HepG2 (cell line): ENCODE measurements around the gene STAB2. TPM values are rescaled to one million over a fixed set of nuclear protein-coding genes. Genes with fewer than 3 reads are reported as not detected.

Source experiments
- ATAC-seq: fragments of 200-7000 bp; cut with Tn5 transposase; 3 replicates; pipeline ENCODE4 v1.9.1; 2020; ENCODE audit warnings: mild to moderate bottlenecking, moderate library complexity
- BruUV-seq: library from RNA; stranded (reverse); fragments of 400-500 nt; replicated peaks from 2 replicates; lab custom pipeline; 2021; lab: Mats Ljungman, UMichigan
- CTCF ChIA-PET: fragments of 300-600 bp; formaldehyde crosslinking; extraction: SDS; loops from one replicate; lab custom pipeline; 2021; ENCODE audit warnings: low total read pairs, inconsistent platforms, low intra/inter-chr PET ratio; lab: Yijun Ruan, JAX
- POLR2A ChIA-PET: fragments of 350-600 bp; sonication (Branson Sonifier 250); formaldehyde crosslinking; loops from one replicate; lab custom pipeline; 2020; ENCODE audit warnings: antibody characterized with exemption, inconsistent platforms; lab: Yijun Ruan, JAX
- DNase-seq: peaks from one replicate; pipeline ENCODE4 v3.0.0-alpha.2; 2015; ENCODE audit warnings: low spot score
- FAIRE-seq: peaks from 3 replicates; lab custom pipeline; 2011; peaks lifted over from hg19 to GRCh38; lab: Jason Lieb, UNC
- H2AFZ ChIP-seq: one replicate; pipeline ENCODE4 v1.6.1; 2011; ENCODE audit warnings: low read length, inconsistent platforms
- H3K27ac ChIP-seq: fragments of 300-600 bp; 3 replicates; pipeline ENCODE4 v1.8.0; 2011; ENCODE audit warnings: mixed run types, mild to moderate bottlenecking, mixed read lengths, low read length, inconsistent platforms; ENCODE audit not compliant: insufficient read depth; ENCODE audit errors: extremely low read length
- H3K27me3 ChIP-seq, 2 experiments: fragments of 200-600 bp in 1 of 2; 2 replicates in 1 of 2; 3 replicates in 1 of 2; pipeline versions ENCODE4 v1.6.0 to v1.8.0; 2011; ENCODE audit warnings: low read length in 2 of 2, mild to moderate bottlenecking in 2 of 2, moderate library complexity in 2 of 2, inconsistent platforms in 1 of 2; ENCODE audit not compliant: insufficient read depth in 2 of 2, control insufficient read depth in 1 of 2
- H3K36me3 ChIP-seq, 2 experiments: fragments of 200-600 bp in 1 of 2; replicated peaks in 1 of 2; 2 replicates in 1 of 2; 3 replicates in 1 of 2; pipeline versions ENCODE4 v1.5.1 to v1.8.0; 2011; ENCODE audit warnings: low read length in 2 of 2, inconsistent platforms in 1 of 2; ENCODE audit not compliant: insufficient read depth in 2 of 2, control insufficient read depth in 1 of 2
- H3K4me1 ChIP-seq: 2 replicates; pipeline ENCODE4 v1.5.1; 2012; ENCODE audit warnings: low read length, inconsistent platforms; ENCODE audit not compliant: insufficient read depth
- H3K4me2 ChIP-seq: 2 replicates; pipeline ENCODE4 v1.6.0; 2011; ENCODE audit warnings: low read depth, low read length, inconsistent platforms
- H3K4me3 ChIP-seq, 3 experiments: fragments of 200-600 bp in 1 of 3; sonication (generic), shearing (Covaris generic) in 1 of 3; replicated peaks in 1 of 3; 2 replicates each; pipeline ENCODE4 v1.5.1; 2011 to 2016; ENCODE audit warnings: low read length in 3 of 3, inconsistent platforms in 2 of 3, low read depth in 2 of 3, mild to moderate bottlenecking in 2 of 3, control low read depth in 1 of 3, mixed read lengths in 1 of 3; ENCODE audit not compliant: insufficient read depth in 1 of 3
- H3K79me2 ChIP-seq: one replicate; pipeline ENCODE4 v1.6.1; 2011; ENCODE audit warnings: low read length, inconsistent platforms; ENCODE audit not compliant: insufficient read depth
- H3K9ac ChIP-seq: 2 replicates; pipeline ENCODE4 v1.6.0; 2011; ENCODE audit warnings: mild to moderate bottlenecking, low read depth, low read length, inconsistent platforms; ENCODE audit not compliant: insufficient read depth
- H3K9me3 ChIP-seq: 2 replicates; pipeline ENCODE4 v1.5.1; 2012; ENCODE audit warnings: mild to moderate bottlenecking, low read length
- H4K20me1 ChIP-seq: 2 replicates; pipeline ENCODE4 v1.6.0; 2011; ENCODE audit warnings: inconsistent platforms, mild to moderate bottlenecking, low read length, moderate library complexity; ENCODE audit not compliant: insufficient read depth
- AHDC1 ChIP-seq: sonication (generic); formaldehyde crosslinking; IDR thresholded peaks from 2 replicates; pipeline ENCODE4 v1.5.1; 2020; ENCODE audit warnings: mild to moderate bottlenecking, missing genetic modification reagents, borderline replicate concordance
- ARID2 ChIP-seq: sonication (generic); formaldehyde crosslinking; IDR thresholded peaks from 2 replicates; pipeline ENCODE4 v1.8.1; 2022; ENCODE audit warnings: mild to moderate bottlenecking, missing genetic modification reagents, borderline replicate concordance
- DMAP1 ChIP-seq: IDR thresholded peaks from 2 replicates; pipeline ENCODE4 v1.6.1; 2016
- GMEB1 ChIP-seq: sonication (generic); formaldehyde crosslinking; IDR thresholded peaks from 2 replicates; pipeline ENCODE4 v1.5.1; 2020; ENCODE audit warnings: missing genetic modification reagents, mild to moderate bottlenecking, borderline replicate concordance
- GTF3A ChIP-seq: sonication (generic); formaldehyde crosslinking; conservative IDR thresholded peaks from 2 replicates; pipeline ENCODE4 v1.4.0; 2020; ENCODE audit warnings: mild to moderate bottlenecking, missing genetic modification reagents
- PBX3 ChIP-seq: sonication (generic); formaldehyde crosslinking; IDR thresholded peaks from 2 replicates; pipeline ENCODE4 v1.8.1; 2023; ENCODE audit warnings: missing genetic modification reagents, inconsistent platforms, borderline replicate concordance
- ZNF7 ChIP-seq: IDR thresholded peaks from 2 replicates; pipeline ENCODE4 v1.6.1; 2016; ENCODE audit warnings: missing biosample characterization, missing genetic modification reagents
- ZSCAN5A ChIP-seq: sonication (generic); formaldehyde crosslinking; IDR thresholded peaks from 2 replicates; pipeline ENCODE4 v1.8.0; 2022; ENCODE audit warnings: mild to moderate bottlenecking, missing genetic modification reagents, borderline replicate concordance
- WGBS: methylation state at CpG from one replicate; pipeline ENCODE4 v1.1.6; 2017; ENCODE audit warnings: low lambda C conversion rate; 5-methylcytosine and 5-hydroxymethylcytosine counted together
- in situ Hi-C: cut with HindIII; loops from 2 replicates; pipeline ENCODE4 v1.10.0; 2017; ENCODE audit warnings: low pct_unique_long_range_greater_than_20kb; ENCODE audit not compliant: extremely low pct_ligation_motif_present
- intact Hi-C: fragments of 100-400 bp; cut with micrococcal nuclease; formaldehyde crosslinking; loops from one replicate; pipeline ENCODE4 v1.10.0; 2022; ENCODE audit not compliant: unreplicated experiment
- polyA plus RNA-seq, 8 experiments: library from polyadenylated mRNA; depleted of rRNA in 3 of 8; stranded (reverse) in 7 of 8; unstranded in 1 of 8; fragments of >200 nt; fragmentation: Illumina TruSeq in 4 of 8; extraction: Trizol in 4 of 8; gene quantifications; 2 replicates each; pipeline versions ENCODE4 v1.2.1 to v1.2.3, GENCODE V29; 2011 to 2016; ENCODE audit warnings: low read depth in 4 of 8, missing spikeins in 1 of 8, mixed read lengths in 1 of 8; ENCODE audit not compliant: insufficient read depth in 1 of 8
- total RNA-seq, 5 experiments: library from RNA; depleted of rRNA; stranded (reverse); fragments of >200 nt; fragmentation: Illumina TruSeq; extraction: Trizol; gene quantifications; 2 replicates each; pipeline ENCODE4 v1.2.3, GENCODE V29; 2016; ENCODE audit warnings: low read depth in 1 of 5

STAB2 gene
- total and polyA plus RNA-seq, 2 of the 13 experiments (the other 11 are each of a cell fraction or from before 2014, with no cell fraction given) = not detected

- ATAC-seq (no peak), FAIRE-seq (no peak), DNase-seq (no peak)
- Histone ChIP-seq H3K4me1 (no peaks in the 10 kb centered on the region), H3K36me3 (no peaks in the 10 kb centered on the region), H4K20me1 (no peaks in the 10 kb centered on the region), H3K4me2 (no peak overlapping the region), H2AFZ (no peak overlapping the region), H3K27me3 (no peaks in the 10 kb centered on the region; a peak in 1 of 5 replicates), H3K27ac (no peak overlapping the region), H3K4me3 (no peak overlapping the region), H3K9me3 (no peaks in the 10 kb centered on the region), H3K9ac (no peak overlapping the region), H3K79me2 (no peaks in the 10 kb centered on the region)
- TF ChIP-seq GTF3A (CRISPR knock-in tag) = no peak
- TF ChIP-seq DMAP1 (CRISPR knock-in tag) = no peak
- no peak for TF ChIP-seq GMEB1 (CRISPR knock-in tag)
- no peak for TF ChIP-seq ZSCAN5A (CRISPR knock-in tag)
- intact Hi-C loops (no loop called here), in situ Hi-C loops (no loop called here)
- CTCF ChIA-PET = no interaction called here
- POLR2A ChIA-PET = no interaction called here
- 0% methylated on average over 2 of the region's 2 CpGs for WGBS
- BruUV-seq = no TSS peak
Measured at GRCh38 chr12:103578926-103579325, 8.1 kb upstream of the STAB2 start.

- Histone ChIP-seq H3K27me3 (peaks cover 0 to 4% of the 10 kb centered on the region in 2 experiments; a peak in 1 of 5 replicates), H3K27ac (no peak overlapping the region), H3K4me3 (no peak overlapping the region), H3K79me2 (no peaks in the 10 kb centered on the region), H3K9ac (no peak overlapping the region), H2AFZ (no peak overlapping the region), H3K9me3 (no peaks in the 10 kb centered on the region), H4K20me1 (no peaks in the 10 kb centered on the region), H3K36me3 (no peaks in the 10 kb centered on the region), H3K4me1 (no peaks in the 10 kb centered on the region), H3K4me2 (no peak overlapping the region)
- DNase-seq (no peak), FAIRE-seq (no peak), ATAC-seq (no peak)
- ChIA-PET POLR2A (no interaction called here), CTCF (no interaction called here)
- WGBS = no CpG with 5 or more reads among the region's 1 CpG
- intact Hi-C loops (no loop called here), in situ Hi-C loops (no loop called here)
- no TSS peak for BruUV-seq
- TF ChIP-seq ARID2 = no peak
- no peak for TF ChIP-seq AHDC1 (CRISPR knock-in tag)
- TF ChIP-seq PBX3 (CRISPR knock-in tag) = no peak
- TF ChIP-seq ZNF7 (CRISPR knock-in tag) = no peak
Measured at GRCh38 chr12:103580026-103580425, 7.0 kb upstream of the STAB2 start.
